Activated CD8-positive, alpha-beta memory T cell treated with anti-CD3 and anti-CD28 coated beads, Interleukin-2, amount 50 U/mL, for 48 hours (primary cell): ENCODE data around the gene ZBTB34.

ENCODE experiments used
- DNase-seq: peaks from one replicate; pipeline ENCODE4 v3.0.0-alpha.2; 2020

ZBTB34 gene

DNA sequence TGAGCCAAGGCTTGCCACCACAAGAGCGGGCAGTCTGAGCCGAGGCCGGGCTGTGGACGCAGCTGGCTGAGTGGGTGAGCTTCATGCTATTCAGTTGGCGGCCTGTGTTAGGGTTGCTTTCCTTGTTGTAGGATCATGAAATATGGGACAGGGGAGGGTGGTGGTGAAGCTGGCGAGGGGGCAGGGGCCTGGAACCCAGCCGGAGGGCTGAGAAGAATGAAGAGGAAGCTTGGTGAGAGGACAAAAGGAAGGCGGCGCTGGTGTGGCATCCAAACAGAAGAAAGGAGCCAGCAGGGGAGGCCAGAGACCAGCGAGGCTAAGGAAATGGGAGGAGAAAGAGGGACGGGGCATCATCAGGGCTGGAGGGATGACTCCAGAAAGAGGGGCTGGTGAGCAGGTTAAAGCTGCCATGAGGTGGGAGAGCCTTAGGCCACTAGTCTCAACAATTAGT lies 72.5 kb downstream of the ZBTB34 start:
- peak; percentile 23 for DNase-seq

DNA sequence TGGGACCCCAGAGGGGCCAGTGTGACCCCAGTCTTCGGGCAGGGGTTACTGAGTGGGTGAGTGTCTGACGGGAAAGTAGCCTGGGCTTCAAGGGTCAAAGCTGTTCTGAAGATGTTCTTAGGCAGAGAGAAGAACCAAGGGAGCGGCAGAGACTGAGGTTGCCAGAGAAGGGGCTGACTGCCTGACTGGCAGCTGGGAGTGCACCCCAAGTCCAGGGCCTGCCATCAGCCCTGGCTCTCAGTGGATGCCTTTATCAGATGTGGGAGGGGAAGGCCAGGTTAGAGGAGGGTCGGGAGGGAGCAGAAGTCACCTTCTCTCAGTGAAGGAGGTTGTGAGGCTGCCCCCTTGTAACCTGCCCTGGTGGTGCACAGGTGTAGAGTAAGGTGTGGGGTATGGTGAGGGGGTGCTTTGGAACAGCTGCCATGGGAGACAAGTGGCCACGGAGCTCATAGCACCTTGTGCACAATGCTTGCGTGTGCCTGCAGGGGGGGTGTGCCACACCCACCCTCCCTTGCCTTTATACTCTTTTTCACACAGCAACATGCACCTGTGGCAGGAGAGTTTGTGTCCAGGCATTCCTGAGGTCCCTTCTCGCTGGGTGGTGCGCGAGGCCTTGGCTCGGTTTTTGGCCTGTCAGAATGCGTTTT lies 73.0 kb downstream of the ZBTB34 start:
- peak; percentile 20 for DNase-seq

DNA sequence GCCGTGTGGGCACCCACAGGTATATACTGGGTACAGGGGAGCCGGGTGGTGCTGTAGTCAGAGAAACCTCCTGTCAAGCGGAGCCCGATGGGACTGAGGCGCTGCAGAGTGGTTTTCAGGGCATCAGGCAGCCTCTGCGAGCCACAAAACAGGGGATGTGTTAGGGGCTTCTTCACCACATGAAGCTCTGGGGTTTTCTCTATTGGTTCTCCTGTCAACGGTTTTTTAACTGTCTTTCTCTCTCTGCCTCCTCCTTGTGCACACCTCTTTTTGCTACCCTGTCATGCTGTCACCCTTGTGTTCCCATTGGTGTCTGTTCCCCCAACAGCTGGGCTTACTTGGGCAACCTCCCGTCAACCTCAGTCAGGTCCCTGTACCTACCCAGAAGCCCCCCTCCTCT lies 74.0 kb downstream of the ZBTB34 start:
- peak; percentile 45 for DNase-seq
